ENCODE data around the gene EIF1AX. TPM values are rescaled to one million over a fixed set of nuclear protein-coding genes. Genes with fewer than 3 reads are reported as not detected.
A peak's percentile ranks its signal among the peaks of the same experiment; 100 is the strongest.

EIF1AX gene
- total and polyA plus RNA-seq, 2 of the 13 experiments (the other 11 are each of a cell fraction or from before 2014, with no cell fraction given): 35.1 to 82.7 TPM

GRCh38 chrX:20141281-20142220 lies at the start of gene EIF1AX (continued):
- TF ChIP-seq ZNF513 (CRISPR knock-in tag; conservative IDR thresholded peaks at IDR 0.05) (no peak), ATF3 (CRISPR knock-in tag; IDR thresholded peaks at IDR 0.05) (no peak), CEBPG (CRISPR knock-in tag; IDR thresholded peaks at IDR 0.05) (no peak; the same call in 1 of the 2 replicates), RFX3 (CRISPR knock-in tag; IDR thresholded peaks at IDR 0.05) (no peak), PTBP1 (IDR thresholded peaks at IDR 0.05; ENCODE audit: low read depth, low read length, poor library complexity, severe bottlenecking) (no peak), ZNF777 (CRISPR knock-in tag; IDR thresholded peaks at IDR 0.05) (no peak), SIN3A (IDR thresholded peaks at IDR 0.05; ENCODE audit: borderline replicate concordance, low read depth, low read length) (peak; percentile 59; the same call in 1 of the 2 replicates), PAX8 (CRISPR knock-in tag; IDR thresholded peaks at IDR 0.05; ENCODE audit: borderline replicate concordance) (no peak), ZNF253 (CRISPR knock-in tag; IDR thresholded peaks at IDR 0.05; ENCODE audit: borderline replicate concordance) (no peak), ZNF839 (CRISPR knock-in tag; IDR thresholded peaks at IDR 0.05; ENCODE audit: borderline replicate concordance) (no peak), RCOR2 (CRISPR knock-in tag; IDR thresholded peaks at IDR 0.05) (no peak), POLR2AphosphoS2 (IDR thresholded peaks at IDR 0.05; ENCODE audit: low read depth, low read length) (no peak), RFXAP (CRISPR knock-in tag; IDR thresholded peaks at IDR 0.05; ENCODE audit: borderline replicate concordance) (no peak), RBFOX2 (IDR thresholded peaks at IDR 0.05; ENCODE audit: low read depth, low read length) (peak; percentile 93), NFYB (CRISPR knock-in tag; IDR thresholded peaks at IDR 0.05) (peak; percentile 44; the same call in 1 of the 2 replicates), ZNF142 (CRISPR knock-in tag; IDR thresholded peaks at IDR 0.05) (no peak), ZNF503 (CRISPR knock-in tag; IDR thresholded peaks at IDR 0.05) (no peak), ZNF512 (CRISPR knock-in tag; IDR thresholded peaks at IDR 0.05) (no peak)
